ENCODE data around the gene TMEM273. TPM values are rescaled to one million over a fixed set of nuclear protein-coding genes. Genes with fewer than 3 reads are reported as not detected.
A peak's percentile ranks its signal among the peaks of the same experiment; 100 is the strongest.

TMEM273 gene
- total RNA-seq, 2 donors from 2014 or later, result 2.0 to 4.0 TPM

GRCh38 chr10:49141541-49142332 lies 46.5 kb downstream of the TMEM273 start:
- DNase-seq (ENCODE audit: low spot score in 2 of 2), result no peak
- H3K27ac Mint-ChIP-seq, result no peak overlapping the region
- no peak for ATAC-seq
- no peaks in the 10 kb centered on the region for H3K36me3 Mint-ChIP-seq
- peaks cover 0 to 3% of the 10 kb centered on the region in 2 donors for H3K9me3 Mint-ChIP-seq

- DNase-seq (ENCODE audit: low spot score in 2 of 2) (no peak), ATAC-seq (no peak)
- no peaks in the 10 kb centered on the region for H3K36me3 Mint-ChIP-seq
- H3K9me3 Mint-ChIP-seq, result peaks cover 3% of the 10 kb centered on the region in 2 donors
- H3K27ac Mint-ChIP-seq, result no peak overlapping the region
These were observed 47.6 kb downstream of the TMEM273 start for GRCh38 chr10:49140304-49141177.

- ATAC-seq (peak in 1 of 2 donors; percentile 26), DNase-seq (ENCODE audit: low spot score in 2 of 2) (no peak)
- H3K9me3 Mint-ChIP-seq, result peaks cover 3 to 5% of the 10 kb centered on the region in 2 donors
- no peaks in the 10 kb centered on the region for H3K36me3 Mint-ChIP-seq
- H3K27ac Mint-ChIP-seq, result no peak overlapping the region
These were observed 48.4 kb downstream of the TMEM273 start for GRCh38 chr10:49139846-49140195.

GRCh38 chr10:49139028-49139845 lies 49.0 kb downstream of the TMEM273 start:
- Mint-ChIP-seq H3K9me3 (peaks cover 3 to 5% of the 10 kb centered on the region in 2 donors), H3K36me3 (no peaks in the 10 kb centered on the region), H3K27ac (no peak overlapping the region)
- ATAC-seq (no peak), DNase-seq (ENCODE audit: low spot score in 2 of 2) (no peak)

GRCh38 chr10:49138361-49138891 lies 49.8 kb downstream of the TMEM273 start:
- ATAC-seq, result no peak
- no peak for DNase-seq (ENCODE audit: low spot score in 2 of 2)
- H3K27ac Mint-ChIP-seq, result no peak overlapping the region
- H3K36me3 Mint-ChIP-seq, result no peaks in the 10 kb centered on the region
- H3K9me3 Mint-ChIP-seq, result peaks cover 3 to 5% of the 10 kb centered on the region in 2 donors

GRCh38 chr10:49136525-49136924 lies 51.7 kb downstream of the TMEM273 start:
- DNase-seq (ENCODE audit: low spot score in 2 of 2) (no peak), ATAC-seq (no peak)
- Mint-ChIP-seq H3K9me3 (peaks cover 3 to 5% of the 10 kb centered on the region in 2 donors), H3K36me3 (no peaks in the 10 kb centered on the region), H3K27ac (no peak overlapping the region)

- Mint-ChIP-seq H3K27ac (peak overlapping the region in 1 of 2 donors; percentile 19), H3K36me3 (no peaks in the 10 kb centered on the region), H3K9me3 (peaks cover 3 to 5% of the 10 kb centered on the region in 2 donors)
- ATAC-seq (no peak), DNase-seq (ENCODE audit: low spot score in 2 of 2) (no peak)
These were observed 52.4 kb downstream of the TMEM273 start for GRCh38 chr10:49135575-49136313.

GRCh38 chr10:49134327-49134726 lies 53.9 kb downstream of the TMEM273 start:
- ATAC-seq (no peak), DNase-seq (ENCODE audit: low spot score in 2 of 2) (no peak)
- Mint-ChIP-seq H3K27ac (no peak overlapping the region), H3K36me3 (no peaks in the 10 kb centered on the region), H3K9me3 (peaks cover 7 to 10% of the 10 kb centered on the region in 2 donors)

- no peak for DNase-seq (ENCODE audit: low spot score in 2 of 2)
- peaks cover 12 to 15% of the 10 kb centered on the region in 2 donors for H3K9me3 Mint-ChIP-seq
- no peak for ATAC-seq
- no peak within 1 kb of the TSS for H3K27ac Mint-ChIP-seq
- no peaks in the 10 kb centered on the region for H3K36me3 Mint-ChIP-seq
These were observed 54.4 kb downstream of the TMEM273 start, which contains the start of gene FAM170B for GRCh38 chr10:49133706-49134248. TSS of gene FAM170B (minus strand) at chr10:49134021. CDS start at chr10:49133918, 103 bp downstream.

- DNase-seq (ENCODE audit: low spot score in 2 of 2) (no peak), ATAC-seq (no peak)
- Mint-ChIP-seq H3K9me3 (peaks cover 14 to 16% of the 10 kb centered on the region in 2 donors), H3K36me3 (no peaks in the 10 kb centered on the region), H3K27ac (no peak overlapping the region)
These were observed 55.8 kb downstream of the TMEM273 start for GRCh38 chr10:49132362-49132737.

- Mint-ChIP-seq H3K9me3 (peaks cover 11 to 16% of the 10 kb centered on the region in 2 donors), H3K27ac (no peak overlapping the region), H3K36me3 (no peaks in the 10 kb centered on the region)
- ATAC-seq (no peak), DNase-seq (ENCODE audit: low spot score in 2 of 2) (no peak)
These were observed 56.5 kb downstream of the TMEM273 start for GRCh38 chr10:49131507-49132361.

GRCh38 chr10:49129376-49129775 lies 58.8 kb downstream of the TMEM273 start:
- no peaks in the 10 kb centered on the region for H3K36me3 Mint-ChIP-seq
- H3K27ac Mint-ChIP-seq, result no peak overlapping the region
- peaks cover 11% of the 10 kb centered on the region in 2 donors for H3K9me3 Mint-ChIP-seq
- DNase-seq (ENCODE audit: low spot score in 2 of 2) (no peak), ATAC-seq (no peak)

GRCh38 chr10:49128854-49129253 lies 59.3 kb downstream of the TMEM273 start:
- H3K27ac Mint-ChIP-seq, result no peak overlapping the region
- no peaks in the 10 kb centered on the region for H3K36me3 Mint-ChIP-seq
- ATAC-seq (no peak), DNase-seq (ENCODE audit: low spot score in 2 of 2) (no peak)
- H3K9me3 Mint-ChIP-seq, result peaks cover 11% of the 10 kb centered on the region in 2 donors

- ATAC-seq (no peak), DNase-seq (ENCODE audit: low spot score in 2 of 2) (no peak)
- Mint-ChIP-seq H3K27ac (no peak overlapping the region), H3K36me3 (no peaks in the 10 kb centered on the region), H3K9me3 (peaks cover 11 to 14% of the 10 kb centered on the region in 2 donors)
These were observed 63.9 kb downstream of the TMEM273 start for GRCh38 chr10:49123981-49124950.
